ENCODE results near the gene MUC5B.

Gene MUC5B

DNA sequence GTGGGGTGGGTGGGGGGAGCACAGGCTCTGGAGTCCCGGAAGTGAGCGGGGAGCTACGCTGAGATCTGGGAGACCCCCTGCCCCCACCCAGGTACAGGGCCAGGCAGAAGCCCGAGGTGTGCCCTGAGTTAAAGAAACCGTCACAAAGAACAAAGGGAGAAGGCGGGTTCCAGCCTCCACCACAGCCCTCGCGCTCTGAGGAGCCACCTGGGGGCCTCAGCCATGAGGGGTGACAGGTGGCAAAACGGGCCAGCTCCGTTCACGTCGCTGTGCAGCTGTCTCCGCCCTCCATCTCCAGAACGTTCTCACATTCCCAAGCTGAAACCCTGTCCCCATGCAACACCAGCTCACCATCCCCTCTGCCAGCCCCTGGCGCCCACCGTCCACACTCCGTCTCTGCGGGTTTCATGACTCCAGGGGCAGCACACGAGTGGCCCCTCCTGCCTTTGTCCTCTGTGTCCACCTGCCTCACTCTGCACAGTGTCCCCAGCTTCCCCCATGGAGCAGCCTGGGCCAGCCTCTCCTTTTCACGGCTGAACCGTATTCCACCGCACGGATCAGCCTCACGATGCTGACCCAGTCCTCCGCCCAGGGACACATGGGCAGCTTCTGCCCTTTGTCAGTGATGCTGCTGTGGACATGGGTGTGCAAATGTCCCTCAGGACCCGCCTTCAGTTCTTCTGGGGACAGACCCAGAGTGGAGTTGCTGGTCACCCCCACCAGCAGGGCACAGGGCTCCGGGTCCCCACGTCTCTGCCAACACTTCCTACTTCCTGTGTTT lies 1.7 kb upstream of the MUC5B start:
- FAIRE-seq: no peak

- FAIRE-seq: no peak
Measured at GRCh38 chr11:1221848-1222311, 986 bp upstream of the MUC5B start.

- FAIRE-seq: no peak
Measured at GRCh38 chr11:1223346-1224110, 662 bp downstream of the MUC5B start.

- no peak for FAIRE-seq
Measured at GRCh38 chr11:1224111-1224490, 1.2 kb downstream of the MUC5B start.

DNA sequence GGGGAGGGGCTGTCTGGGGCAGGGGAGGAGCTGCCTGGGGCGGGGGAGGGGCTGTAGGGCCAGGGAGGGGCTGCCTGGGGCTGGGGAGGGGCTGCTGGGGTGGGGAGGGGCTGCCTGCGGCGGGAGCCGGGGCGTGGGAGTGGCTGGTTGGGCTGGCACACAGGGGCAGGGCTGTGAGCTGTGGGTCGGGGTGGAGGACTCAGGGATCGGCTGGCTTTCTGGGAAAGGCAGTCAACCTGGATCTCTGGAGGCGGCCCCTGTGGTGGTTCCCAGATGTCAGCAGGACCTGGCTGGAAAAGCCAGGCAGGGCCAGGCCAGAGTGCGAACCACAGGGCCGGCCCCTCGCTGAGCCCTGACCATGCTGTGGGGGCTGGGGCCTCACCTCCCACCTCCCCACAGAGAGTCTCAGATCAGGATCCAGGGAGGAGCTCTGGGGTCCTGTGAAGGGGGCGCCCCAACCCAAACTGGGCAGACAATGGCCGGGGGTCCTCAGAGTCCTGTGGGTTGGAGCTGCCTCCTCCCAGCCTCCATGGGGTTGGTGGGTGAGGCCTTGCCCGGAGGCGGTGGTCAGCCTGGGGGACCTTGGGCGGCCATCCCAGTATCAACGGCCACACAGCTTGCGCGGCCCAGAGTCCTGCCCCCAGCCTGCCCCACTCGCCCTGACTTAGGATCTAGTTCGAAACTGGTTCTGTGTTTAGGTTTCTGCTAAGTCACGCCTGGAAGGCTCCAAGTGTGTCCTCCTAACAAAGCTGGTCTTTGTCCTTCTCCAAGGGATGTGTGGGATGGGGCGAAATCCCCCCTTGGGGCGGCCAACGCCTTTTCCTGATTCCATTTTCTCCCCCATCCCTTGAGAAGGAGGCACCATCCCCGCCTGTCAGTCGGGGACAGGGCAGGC lies 1.9 kb downstream of the MUC5B start:
- no peak for FAIRE-seq

DNA sequence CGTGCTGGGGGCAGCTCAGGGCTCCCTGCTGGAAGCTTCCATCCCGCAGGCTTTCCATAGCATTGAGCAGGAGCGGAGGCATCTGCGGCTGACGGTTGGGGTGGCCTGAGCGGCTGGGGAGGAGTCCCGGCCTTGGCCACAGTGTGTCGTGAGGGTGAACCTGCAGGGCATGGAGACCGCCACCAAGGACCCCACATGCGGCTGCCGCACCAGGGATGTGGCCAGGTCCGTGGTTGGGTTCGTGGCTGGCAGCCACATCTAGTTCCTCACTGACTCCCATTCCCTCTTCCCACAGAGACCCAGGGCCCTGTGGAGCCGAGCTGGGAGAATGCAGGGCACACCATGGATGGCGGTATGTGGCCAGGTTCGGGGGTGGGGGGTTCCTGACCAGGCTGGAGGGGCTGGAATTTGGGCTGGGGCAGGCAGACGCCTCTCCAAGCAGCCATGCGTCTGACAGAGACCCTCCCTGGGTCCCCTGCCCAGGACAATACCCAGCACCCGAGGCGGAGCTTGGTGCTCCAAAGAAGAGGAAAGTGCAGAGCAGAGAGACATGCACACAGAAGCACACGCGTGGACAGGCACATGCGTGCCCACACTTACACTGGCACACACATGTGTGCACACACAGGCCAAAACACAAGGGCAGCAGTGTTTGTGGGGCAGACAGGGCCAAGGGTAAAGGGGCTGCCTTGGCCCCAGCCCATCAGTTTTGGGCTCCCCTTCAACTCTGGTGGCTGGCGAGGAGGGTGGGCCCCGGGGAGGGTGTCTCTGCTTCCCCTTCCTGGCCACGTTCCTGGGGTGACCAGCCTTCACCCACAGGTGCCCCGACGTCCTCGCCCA lies 2.7 kb downstream of the MUC5B start:
- no peak for FAIRE-seq

DNA sequence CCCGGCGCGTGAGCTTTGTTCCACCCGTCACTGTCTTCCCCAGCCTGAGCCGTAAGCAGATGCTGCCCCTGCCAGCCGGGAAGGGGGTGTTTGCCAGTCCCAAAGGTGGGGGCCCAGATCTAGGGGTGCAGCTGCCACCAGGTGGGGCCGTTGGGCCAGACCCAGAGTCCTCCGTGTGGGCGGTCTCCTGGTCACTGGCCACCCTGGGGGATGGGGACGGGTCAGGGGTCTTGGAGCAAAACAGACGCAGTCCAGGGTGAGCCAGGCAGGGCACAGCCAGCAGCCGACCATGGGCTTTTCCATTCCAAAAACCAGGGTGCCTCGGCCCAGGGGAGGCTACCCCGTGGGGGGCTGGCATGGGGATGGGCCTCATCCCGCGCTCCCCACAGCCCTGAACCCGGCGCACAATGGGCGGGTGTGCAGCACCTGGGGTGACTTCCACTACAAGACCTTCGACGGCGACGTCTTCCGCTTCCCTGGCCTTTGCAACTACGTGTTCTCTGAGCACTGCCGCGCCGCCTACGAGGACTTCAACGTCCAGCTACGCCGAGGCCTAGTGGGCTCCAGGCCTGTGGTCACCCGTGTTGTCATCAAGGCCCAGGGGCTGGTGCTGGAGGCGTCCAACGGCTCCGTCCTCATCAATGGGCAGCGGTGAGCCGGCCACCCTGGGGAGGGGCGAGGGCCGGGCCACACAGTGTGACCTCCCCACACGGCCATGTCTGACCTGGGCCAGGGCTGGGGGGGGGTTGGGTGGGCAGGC lies 3.5 kb downstream of the MUC5B start:
- no peak for FAIRE-seq

- FAIRE-seq: no peak
Measured at GRCh38 chr11:1226986-1227550, 4.2 kb downstream of the MUC5B start.

GRCh38 chr11:1227551-1228100 lies 4.8 kb downstream of the MUC5B start:
- no peak for FAIRE-seq

GRCh38 chr11:1228101-1228821 lies 5.4 kb downstream of the MUC5B start:
- FAIRE-seq: no peak

GRCh38 chr11:1228921-1229451 lies 6.1 kb downstream of the MUC5B start:
- FAIRE-seq: no peak

DNA sequence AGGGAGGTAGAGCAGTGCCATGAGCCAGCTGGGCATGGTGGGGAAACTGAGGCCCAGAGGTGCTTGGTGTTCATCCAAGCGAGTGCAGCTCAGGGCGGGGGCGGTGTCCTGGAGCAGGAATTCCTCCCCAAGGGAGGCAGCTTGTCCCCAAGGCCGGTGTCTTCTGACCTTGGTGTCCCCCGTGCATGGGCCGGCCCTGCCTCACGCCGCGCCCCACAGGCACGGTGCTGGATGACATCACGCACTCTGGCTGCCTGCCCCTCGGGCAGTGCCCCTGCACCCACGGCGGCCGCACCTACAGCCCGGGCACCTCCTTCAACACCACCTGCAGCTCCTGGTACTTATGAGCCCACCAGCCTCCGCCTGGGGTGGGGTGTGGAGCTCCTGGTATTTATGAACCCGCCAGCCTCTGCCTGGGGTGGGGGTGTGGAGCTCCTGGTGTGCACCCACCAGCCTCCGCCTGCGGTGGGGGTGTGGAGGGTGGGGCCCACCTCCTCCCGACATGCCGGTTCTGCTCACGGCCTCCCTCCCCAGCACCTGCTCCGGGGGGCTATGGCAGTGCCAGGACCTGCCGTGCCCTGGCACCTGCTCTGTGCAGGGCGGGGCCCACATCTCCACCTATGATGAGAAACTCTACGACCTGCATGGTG lies 6.7 kb downstream of the MUC5B start:
- FAIRE-seq: no peak

DNA sequence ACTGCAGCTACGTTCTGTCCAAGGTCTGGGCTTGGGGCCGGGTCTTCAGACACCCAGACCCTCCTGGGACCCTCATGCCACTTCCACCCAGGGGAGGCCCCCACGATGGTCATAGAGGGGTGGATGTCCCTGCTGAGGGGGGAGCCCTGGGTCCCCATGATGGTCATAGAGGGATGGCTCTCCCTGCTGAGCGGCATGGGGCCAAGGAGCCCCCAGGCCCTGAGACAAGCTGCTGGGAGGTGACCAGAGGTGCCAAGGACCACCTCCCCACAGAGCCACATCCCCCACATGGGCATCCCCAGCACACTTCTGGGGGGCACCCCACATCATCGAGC lies 7.2 kb downstream of the MUC5B start:
- FAIRE-seq: no peak

- FAIRE-seq: no peak
Measured at GRCh38 chr11:1230456-1231395, 7.9 kb downstream of the MUC5B start.

- no peak for FAIRE-seq
Measured at GRCh38 chr11:1231396-1232020, 8.6 kb downstream of the MUC5B start.

- FAIRE-seq: no peak
Measured at GRCh38 chr11:1232021-1232882, 9.4 kb downstream of the MUC5B start.

DNA sequence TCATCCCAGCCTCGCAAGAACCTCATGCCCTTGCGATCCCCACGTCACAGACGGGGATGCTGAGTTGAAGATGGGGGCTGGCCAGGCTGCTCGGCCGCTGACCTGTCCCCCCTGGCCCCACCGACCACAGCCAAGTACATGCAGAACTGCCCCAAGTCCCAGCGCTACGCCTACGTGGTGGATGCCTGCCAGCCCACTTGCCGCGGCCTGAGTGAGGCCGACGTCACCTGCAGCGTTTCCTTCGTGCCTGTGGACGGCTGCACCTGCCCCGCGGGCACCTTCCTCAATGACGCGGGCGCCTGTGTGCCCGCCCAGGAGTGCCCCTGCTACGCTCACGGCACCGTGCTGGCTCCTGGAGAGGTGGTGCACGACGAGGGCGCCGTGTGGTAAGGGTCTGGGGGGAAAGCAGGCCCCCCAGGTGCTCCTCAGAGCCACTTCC lies 10.0 kb downstream of the MUC5B start:
- no peak for FAIRE-seq
